Hepatocyte (in vitro differentiated cells): ENCODE data around the gene CNOT11. TPM values are rescaled to one million over a fixed set of nuclear protein-coding genes. Genes with fewer than 3 reads are reported as not detected.

ENCODE experiments used
- DNase-seq: peaks from one replicate; pipeline ENCODE4 v3.0.0-alpha.2; 2016; ENCODE audit warnings: low spot score
- H2AFZ ChIP-seq: fragments of 200-600 bp; sonication (generic); 2 replicates; pipeline ENCODE4 v1.6.0; 2016; ENCODE audit warnings: antibody characterized with exemption, mild to moderate bottlenecking
- H3K27ac ChIP-seq: fragments of 200-600 bp; sonication (generic); 2 replicates; pipeline ENCODE4 v1.5.1; 2016; ENCODE audit warnings: mild to moderate bottlenecking
- H3K27me3 ChIP-seq: fragments of 200-600 bp; sonication (generic); 2 replicates; pipeline ENCODE4 v1.6.1; 2016
- H3K36me3 ChIP-seq: fragments of 200-600 bp; sonication (generic); replicated peaks from 2 replicates; pipeline ENCODE4 v1.5.1; 2016; ENCODE audit warnings: low read depth; ENCODE audit not compliant: insufficient read depth
- H3K4me1 ChIP-seq: fragments of 200-600 bp; sonication (generic); 2 replicates; pipeline ENCODE4 v1.5.1; 2016; ENCODE audit warnings: mild to moderate bottlenecking, moderate library complexity; ENCODE audit not compliant: insufficient read depth
- H3K4me2 ChIP-seq: fragments of 200-600 bp; sonication (generic); 2 replicates; pipeline ENCODE4 v1.6.0; 2016
- H3K4me3 ChIP-seq: fragments of 200-600 bp; sonication (generic); 2 replicates; pipeline ENCODE4 v1.5.1; 2016; ENCODE audit warnings: mild to moderate bottlenecking
- H3K79me2 ChIP-seq: fragments of 200-600 bp; sonication (generic); 2 replicates; pipeline ENCODE4 v1.6.0; 2017; ENCODE audit warnings: mild to moderate bottlenecking
- H3K9me2 ChIP-seq: fragments of 200-600 bp; sonication (generic); replicated peaks from 2 replicates; pipeline ENCODE4 v1.6.0; 2017; ENCODE audit warnings: mild to moderate bottlenecking; ENCODE audit not compliant: insufficient read depth
- H3K9me3 ChIP-seq: fragments of 200-600 bp; sonication (generic); 2 replicates; pipeline ENCODE4 v1.5.1; 2016; ENCODE audit warnings: low read depth, mild to moderate bottlenecking
- H4K20me1 ChIP-seq: fragments of 200-600 bp; sonication (generic); 2 replicates; pipeline ENCODE4 v1.6.0; 2016; ENCODE audit warnings: mild to moderate bottlenecking; ENCODE audit not compliant: insufficient read depth, poor library complexity, severe bottlenecking
- EZH2 ChIP-seq: fragments of 200-600 bp; sonication (generic); IDR thresholded peaks from 2 replicates; pipeline ENCODE4 v1.6.1; 2016; ENCODE audit warnings: antibody characterized with exemption, mild to moderate bottlenecking, borderline replicate concordance
- EZH2phosphoT487 ChIP-seq: fragments of 200-600 bp; sonication (generic); IDR thresholded peaks from one replicate; pipeline ENCODE4 v1.6.1; 2018; ENCODE audit warnings: antibody characterized with exemption, mild to moderate bottlenecking, low read depth, moderate library complexity; ENCODE audit not compliant: unreplicated experiment, severe bottlenecking
- whole genome bisulfite sequencing: methylation state at CpG from one replicate; pipeline ENCODE4 v1.1.6; 2016; ENCODE audit warnings: low lambda C conversion rate; ENCODE audit errors: missing lambda C conversion rate; 5-methylcytosine and 5-hydroxymethylcytosine counted together
- polyA plus RNA-seq: library from polyadenylated mRNA; unstranded; fragments of >200 nt; fragmentation: Nextera tagmentation; extraction: Ambion mirVana; gene quantifications from 2 replicates; pipeline ENCODE4 v1.2.1, GENCODE V29; 2016
- total RNA-seq: library from RNA; depleted of rRNA; stranded (reverse); fragments of >200 nt; gene quantifications from 2 replicates; pipeline ENCODE4 v1.2.3, GENCODE V29; 2014
- TF ChIP-seq, protein P1 (sequence below): fragments of 200-600 bp; sonication (generic); IDR thresholded peaks from 2 replicates; pipeline ENCODE4 v1.5.1; 2016; ENCODE audit warnings: antibody characterized with exemption, mild to moderate bottlenecking; ENCODE audit not compliant: poor library complexity

The CNOT11 gene
- total and polyA plus RNA-seq, 2 experiments from 2014 or later, result 57.7 to 61.8 TPM

DNA sequence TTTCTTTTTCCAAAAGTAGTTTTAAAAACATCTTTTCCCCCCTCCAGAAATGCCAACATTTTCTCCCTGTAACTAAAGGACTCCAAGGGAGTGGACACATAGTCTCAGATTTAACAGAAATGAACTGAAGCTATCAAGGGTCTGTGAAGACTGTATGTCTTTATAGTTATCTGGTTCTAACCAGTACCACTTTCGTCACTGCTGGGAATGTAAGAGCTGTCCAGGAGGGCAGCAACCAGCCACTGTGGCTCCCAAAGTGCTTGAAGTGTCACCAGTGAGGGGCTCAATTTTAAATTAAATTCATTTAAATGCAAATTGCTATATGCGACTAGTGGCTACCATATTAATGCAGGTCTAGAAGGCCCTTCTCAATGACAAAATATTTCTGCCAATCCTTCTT is 40.9 kb downstream of the CNOT11 start:
- no peaks in the 10 kb centered on the region for H3K4me1 ChIP-seq
- H3K79me2 ChIP-seq, result peaks cover 90% of the 10 kb centered on the region
- no peak overlapping the region for H2AFZ ChIP-seq
- H3K4me3 ChIP-seq, result no peak overlapping the region
- H3K36me3 ChIP-seq, result no peaks in the 10 kb centered on the region
- H3K4me2 ChIP-seq, result no peak overlapping the region
- H3K9me3 ChIP-seq, result no peaks in the 10 kb centered on the region
- no peak for DNase-seq
- no peak for TF ChIP-seq EZH2
- no peak for TF ChIP-seq EZH2phosphoT487
- TF ChIP-seq, protein P1, sequence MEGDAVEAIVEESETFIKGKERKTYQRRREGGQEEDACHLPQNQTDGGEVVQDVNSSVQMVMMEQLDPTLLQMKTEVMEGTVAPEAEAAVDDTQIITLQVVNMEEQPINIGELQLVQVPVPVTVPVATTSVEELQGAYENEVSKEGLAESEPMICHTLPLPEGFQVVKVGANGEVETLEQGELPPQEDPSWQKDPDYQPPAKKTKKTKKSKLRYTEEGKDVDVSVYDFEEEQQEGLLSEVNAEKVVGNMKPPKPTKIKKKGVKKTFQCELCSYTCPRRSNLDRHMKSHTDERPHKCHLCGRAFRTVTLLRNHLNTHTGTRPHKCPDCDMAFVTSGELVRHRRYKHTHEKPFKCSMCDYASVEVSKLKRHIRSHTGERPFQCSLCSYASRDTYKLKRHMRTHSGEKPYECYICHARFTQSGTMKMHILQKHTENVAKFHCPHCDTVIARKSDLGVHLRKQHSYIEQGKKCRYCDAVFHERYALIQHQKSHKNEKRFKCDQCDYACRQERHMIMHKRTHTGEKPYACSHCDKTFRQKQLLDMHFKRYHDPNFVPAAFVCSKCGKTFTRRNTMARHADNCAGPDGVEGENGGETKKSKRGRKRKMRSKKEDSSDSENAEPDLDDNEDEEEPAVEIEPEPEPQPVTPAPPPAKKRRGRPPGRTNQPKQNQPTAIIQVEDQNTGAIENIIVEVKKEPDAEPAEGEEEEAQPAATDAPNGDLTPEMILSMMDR, result no peak
- H4K20me1 ChIP-seq, result peaks cover 47% of the 10 kb centered on the region
- H3K9me2 ChIP-seq, result no peaks in the 10 kb centered on the region
- no peak overlapping the region for H3K27ac ChIP-seq
- H3K27me3 ChIP-seq, result no peaks in the 10 kb centered on the region
- WGBS, result 93% methylated on average over 2 of the region's 2 CpGs

DNA sequence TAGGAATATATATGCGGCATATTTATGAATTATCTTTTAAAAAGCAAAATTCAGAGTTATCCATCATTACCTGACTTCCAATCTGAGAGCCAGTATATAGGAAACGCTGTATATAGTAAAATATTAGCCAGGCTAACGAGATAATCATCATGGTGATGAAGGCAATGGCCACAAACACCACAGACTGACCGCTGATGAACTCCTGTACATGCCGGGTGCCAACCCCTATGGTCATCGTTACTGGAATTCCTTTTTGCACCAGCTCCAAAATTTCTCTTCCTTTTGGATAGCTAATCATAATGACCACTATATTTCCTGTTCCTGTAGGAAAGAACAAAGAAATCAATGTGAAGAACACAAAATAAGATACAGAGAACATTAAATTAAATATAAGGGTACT is 42.2 kb downstream of the CNOT11 start:
- no peaks in the 10 kb centered on the region for H3K36me3 ChIP-seq
- WGBS, result 91% methylated on average over 6 of the region's 6 CpGs
- H3K9me2 ChIP-seq, result no peaks in the 10 kb centered on the region
- H2AFZ ChIP-seq, result no peak overlapping the region
- no peak for DNase-seq
- no peaks in the 10 kb centered on the region for H3K4me1 ChIP-seq
- no peak for TF ChIP-seq EZH2
- TF ChIP-seq, protein P1, result no peak
- TF ChIP-seq EZH2phosphoT487, result no peak
- no peak overlapping the region for H3K4me3 ChIP-seq
- H3K79me2 ChIP-seq, result peaks cover 93% of the 10 kb centered on the region
- H3K4me2 ChIP-seq, result no peak overlapping the region
- H3K27ac ChIP-seq, result no peak overlapping the region
- H3K9me3 ChIP-seq, result no peaks in the 10 kb centered on the region
- no peaks in the 10 kb centered on the region for H3K27me3 ChIP-seq
- H4K20me1 ChIP-seq, result peaks cover 61% of the 10 kb centered on the region

DNA sequence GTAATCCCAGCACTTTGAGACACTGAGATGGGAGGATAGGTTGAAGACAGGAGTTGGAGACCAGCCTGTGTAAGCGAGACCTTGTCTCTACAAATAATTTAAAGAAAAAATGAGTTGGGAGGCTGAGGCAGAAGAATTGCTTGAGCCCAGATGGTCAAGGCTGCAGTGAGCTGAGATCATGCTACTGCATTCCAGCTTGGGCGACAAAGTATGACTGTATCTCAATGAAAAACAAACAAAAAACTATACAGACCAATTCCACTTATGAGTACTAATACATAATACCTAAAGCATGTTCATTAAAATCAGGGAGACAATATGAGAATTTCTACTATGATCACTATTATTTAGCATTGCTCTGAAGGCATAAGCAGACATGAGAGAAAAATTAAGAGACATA is 43.2 kb downstream of the CNOT11 start:
- WGBS, result 87% methylated on average over 2 of the region's 2 CpGs
- H3K79me2 ChIP-seq, result peaks cover 94% of the 10 kb centered on the region
- no peak overlapping the region for H3K4me2 ChIP-seq

More for the DNA sequence above, 43.2 kb downstream of the CNOT11 start:
- H3K27ac ChIP-seq, result no peak overlapping the region
- H4K20me1 ChIP-seq, result peaks cover 71% of the 10 kb centered on the region
- no peaks in the 10 kb centered on the region for H3K9me3 ChIP-seq
- no peak for DNase-seq
- no peaks in the 10 kb centered on the region for H3K4me1 ChIP-seq
- no peaks in the 10 kb centered on the region for H3K36me3 ChIP-seq
- no peak for TF ChIP-seq EZH2
- no peak for TF ChIP-seq EZH2phosphoT487
- TF ChIP-seq, protein P1, result no peak
- no peak overlapping the region for H3K4me3 ChIP-seq
- H3K27me3 ChIP-seq, result no peaks in the 10 kb centered on the region
- H2AFZ ChIP-seq, result no peak overlapping the region
- H3K9me2 ChIP-seq, result no peaks in the 10 kb centered on the region
